HG02678 (cell line): ENCODE data around the gene HIC1.
A peak's percentile ranks its signal among the peaks of the same experiment; 100 is the strongest.

ENCODE experiments used
- ATAC-seq: cut with Tn5 transposase; IDR thresholded peaks from one replicate; pipeline ENCODE4 v1.9.1; 2021; ENCODE audit warnings: mild to moderate bottlenecking, moderate library complexity; ENCODE audit not compliant: unreplicated experiment

Gene HIC1

DNA sequence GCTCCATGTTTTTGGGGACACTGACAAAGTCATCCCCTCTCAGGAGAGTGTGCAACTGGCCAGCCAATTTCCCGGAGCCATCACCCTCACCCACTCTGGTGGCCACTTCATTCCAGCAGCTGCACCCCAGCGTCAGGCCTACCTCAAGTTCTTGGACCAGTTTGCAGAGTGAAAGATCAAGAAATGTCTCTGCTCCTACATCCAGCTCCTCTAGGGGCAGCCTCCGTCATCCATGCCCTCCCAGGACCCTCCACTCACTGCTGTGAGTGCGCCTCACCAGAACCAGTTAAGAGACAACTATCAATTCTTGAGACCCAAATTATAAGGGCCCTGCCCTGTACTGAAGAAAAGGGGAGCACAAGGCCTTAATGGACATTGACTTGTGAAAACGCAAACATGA, 12.0 kb upstream of the HIC1 start:
- no peak for ATAC-seq

DNA sequence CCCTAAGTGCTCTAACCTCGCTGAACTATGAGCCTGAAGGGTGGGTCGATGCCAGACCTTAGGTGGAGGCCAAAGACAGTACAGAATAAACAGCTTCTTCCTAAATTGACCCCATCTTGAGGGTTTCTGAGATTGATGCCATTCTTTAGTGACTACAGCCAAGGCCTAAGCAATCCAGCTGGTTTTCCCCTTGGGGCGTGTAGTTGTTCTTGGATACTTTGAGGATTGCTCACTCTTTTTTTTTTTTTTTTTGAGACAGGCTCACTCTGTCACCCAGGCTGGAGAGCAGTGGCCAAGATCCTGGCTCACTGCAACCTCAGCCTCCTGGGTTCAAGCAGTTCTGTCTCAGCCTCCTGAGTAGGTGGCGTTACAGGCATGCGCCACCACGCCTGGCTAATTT, 11.1 kb upstream of the HIC1 start:
- no peak for ATAC-seq

DNA sequence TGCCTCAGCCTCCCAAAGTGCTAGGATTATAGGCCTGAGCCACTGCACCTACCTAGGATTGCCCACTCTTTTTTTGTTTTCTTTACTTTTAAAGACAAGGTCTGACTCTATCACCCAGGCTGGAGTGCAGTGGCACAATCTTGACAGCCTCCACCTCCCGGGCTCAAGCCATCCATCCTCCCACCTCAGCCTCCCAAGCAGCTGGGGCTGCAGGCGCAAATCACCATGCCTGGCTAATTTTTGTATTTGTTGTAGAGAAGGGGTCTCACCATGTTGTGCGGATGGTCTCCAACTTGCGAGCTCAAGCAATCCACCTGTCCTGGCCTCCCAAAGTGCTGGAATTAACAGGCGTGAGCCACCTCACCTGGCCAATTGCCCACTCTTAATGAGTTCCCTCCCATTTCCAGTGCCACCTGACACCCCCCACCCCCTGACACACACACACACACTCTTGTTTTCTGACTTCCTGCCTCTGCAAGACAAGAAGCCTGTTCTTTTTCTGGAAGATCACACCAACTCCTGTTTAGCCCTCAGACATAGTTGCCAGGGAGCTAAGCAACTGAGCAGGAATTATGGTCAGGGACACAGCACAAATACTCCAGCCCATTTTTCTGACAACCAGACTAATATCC, 10.5 kb upstream of the HIC1 start:
- no peak for ATAC-seq

DNA sequence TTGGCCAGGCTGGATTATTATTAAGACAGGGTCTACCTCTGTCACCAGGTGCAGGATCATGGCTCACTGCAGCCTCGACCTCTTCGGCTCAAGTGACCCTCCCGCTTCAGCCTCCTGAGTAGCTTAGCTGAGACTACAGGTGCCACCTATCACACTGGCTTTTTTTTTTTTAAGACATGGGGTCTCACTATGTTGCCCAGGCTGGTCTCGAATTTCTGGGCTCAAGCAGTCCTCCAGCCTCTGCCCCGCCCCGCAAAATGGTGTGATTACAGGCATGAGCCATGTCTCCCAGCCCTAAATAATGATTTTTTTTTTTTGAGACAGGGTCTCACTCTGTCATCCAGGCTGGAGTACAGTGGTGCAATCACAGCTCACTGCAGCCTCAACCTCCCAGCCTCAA, 7.3 kb upstream of the HIC1 start:
- ATAC-seq, result no peak

GRCh38 chr17:2048805-2049204, 6.1 kb upstream of the HIC1 start:
- no peak for ATAC-seq

- ATAC-seq, result peak; percentile 55
Measured at GRCh38 chr17:2049333-2050299, 5.3 kb upstream of the HIC1 start.

GRCh38 chr17:2050300-2051060, 4.4 kb upstream of the HIC1 start:
- ATAC-seq, result peak; percentile 17

DNA sequence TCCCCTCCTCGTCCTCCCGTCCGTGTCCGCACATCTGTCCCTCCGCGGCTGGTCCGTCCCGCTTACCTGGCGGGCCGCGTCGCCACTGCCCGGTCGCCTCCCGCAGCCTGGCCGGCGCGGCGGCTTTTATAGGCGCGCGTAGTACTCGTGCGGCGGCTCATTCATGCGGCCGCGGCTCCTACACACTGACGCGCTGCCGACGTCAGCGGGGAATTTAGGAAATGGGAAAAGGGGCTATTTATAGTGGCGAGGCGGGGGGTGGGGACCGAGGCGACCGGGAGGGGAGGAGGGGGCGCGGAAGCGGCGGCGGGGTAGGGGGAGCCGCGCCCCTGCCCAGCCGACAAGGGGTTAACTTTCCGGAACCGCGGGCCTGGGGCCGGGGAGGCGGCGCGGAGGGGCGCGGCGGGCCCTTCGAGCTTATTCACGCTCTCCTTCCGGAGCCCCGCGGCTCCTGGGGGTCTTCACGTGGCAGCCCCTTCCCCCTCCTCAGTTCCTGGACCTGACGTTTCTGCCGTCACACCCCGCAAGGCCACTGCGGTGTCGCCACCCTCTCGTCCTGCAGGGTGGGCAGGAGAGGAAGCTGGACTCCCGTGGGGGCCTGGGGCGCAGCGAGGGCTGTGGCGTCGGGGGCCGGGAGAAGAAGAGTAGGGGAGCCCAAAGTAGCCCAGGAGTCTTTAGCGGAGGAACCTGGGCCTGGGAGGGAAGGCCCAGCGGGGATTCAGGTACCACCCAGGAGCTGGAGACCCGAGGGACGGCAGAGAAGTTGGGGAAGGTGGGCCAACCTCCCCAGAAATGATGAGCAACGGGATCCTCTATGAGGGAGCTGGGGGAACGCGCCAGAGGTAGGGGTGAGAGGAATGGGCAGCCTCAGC, 3.6 kb upstream of the HIC1 start:
- no peak for ATAC-seq

GRCh38 chr17:2051933-2052559, 2.9 kb upstream of the HIC1 start:
- no peak for ATAC-seq

- no peak for ATAC-seq
Measured at GRCh38 chr17:2053380-2054261, 1.3 kb upstream of the HIC1 start.

DNA sequence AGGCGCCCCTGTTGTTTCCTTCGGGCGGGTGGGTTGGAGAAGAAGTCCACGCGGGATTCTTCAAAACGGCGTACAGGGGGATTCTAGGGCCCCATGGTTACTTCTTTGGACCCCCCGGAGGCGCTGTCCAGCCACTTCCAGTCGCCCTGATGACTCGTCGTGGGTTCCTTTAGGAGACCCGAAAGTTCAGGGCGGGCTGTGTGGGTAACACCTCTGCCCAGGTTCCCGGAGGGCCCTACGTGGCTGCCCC, 716 bp upstream of the HIC1 start:
- ATAC-seq, result no peak

GRCh38 chr17:2055292-2056205, 646 bp downstream of the HIC1 start:
- ATAC-seq, result no peak

DNA sequence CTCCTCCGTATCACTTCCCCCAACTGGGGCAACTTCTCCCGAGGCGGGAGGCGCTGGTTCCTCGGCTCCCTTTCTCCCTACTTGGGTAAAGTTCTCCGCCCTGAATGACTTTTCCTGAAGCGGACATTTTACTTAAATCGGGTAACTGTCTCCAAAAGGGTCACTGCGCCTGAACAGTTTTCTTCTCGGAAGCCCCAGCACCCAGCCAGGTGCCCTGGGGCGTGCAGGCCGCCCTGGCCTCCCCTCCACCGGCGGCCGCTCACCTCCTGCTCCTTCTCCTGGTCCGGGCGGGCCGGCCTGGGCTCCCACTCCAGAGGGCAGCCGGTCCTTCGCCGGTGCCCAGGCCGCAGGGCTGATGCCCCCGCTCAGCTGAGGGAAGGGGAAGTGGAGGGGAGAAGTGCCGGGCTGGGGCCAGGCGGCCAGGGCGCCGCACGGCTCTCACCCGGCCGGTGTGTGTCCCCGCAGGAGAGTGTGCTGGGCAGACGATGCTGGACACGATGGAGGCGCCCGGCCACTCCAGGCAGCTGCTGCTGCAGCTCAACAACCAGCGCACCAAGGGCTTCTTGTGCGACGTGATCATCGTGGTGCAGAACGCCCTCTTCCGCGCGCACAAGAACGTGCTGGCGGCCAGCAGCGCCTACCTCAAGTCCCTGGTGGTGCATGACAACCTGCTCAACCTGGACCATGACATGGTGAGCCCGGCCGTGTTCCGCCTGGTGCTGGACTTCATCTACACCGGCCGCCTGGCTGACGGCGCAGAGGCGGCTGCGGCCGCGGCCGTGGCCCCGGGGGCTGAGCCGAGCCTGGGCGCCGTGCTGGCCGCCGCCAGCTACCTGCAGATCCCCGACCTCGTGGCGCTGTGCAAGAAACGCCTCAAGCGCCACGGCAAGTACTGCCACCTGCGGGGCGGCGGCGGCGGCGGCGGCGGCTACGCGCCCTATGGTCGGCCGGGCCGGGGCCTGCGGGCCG, 1.6 kb downstream of the HIC1 start:
- ATAC-seq, result no peak

- no peak for ATAC-seq
Measured at GRCh38 chr17:2057175-2057759, 2.4 kb downstream of the HIC1 start.

DNA sequence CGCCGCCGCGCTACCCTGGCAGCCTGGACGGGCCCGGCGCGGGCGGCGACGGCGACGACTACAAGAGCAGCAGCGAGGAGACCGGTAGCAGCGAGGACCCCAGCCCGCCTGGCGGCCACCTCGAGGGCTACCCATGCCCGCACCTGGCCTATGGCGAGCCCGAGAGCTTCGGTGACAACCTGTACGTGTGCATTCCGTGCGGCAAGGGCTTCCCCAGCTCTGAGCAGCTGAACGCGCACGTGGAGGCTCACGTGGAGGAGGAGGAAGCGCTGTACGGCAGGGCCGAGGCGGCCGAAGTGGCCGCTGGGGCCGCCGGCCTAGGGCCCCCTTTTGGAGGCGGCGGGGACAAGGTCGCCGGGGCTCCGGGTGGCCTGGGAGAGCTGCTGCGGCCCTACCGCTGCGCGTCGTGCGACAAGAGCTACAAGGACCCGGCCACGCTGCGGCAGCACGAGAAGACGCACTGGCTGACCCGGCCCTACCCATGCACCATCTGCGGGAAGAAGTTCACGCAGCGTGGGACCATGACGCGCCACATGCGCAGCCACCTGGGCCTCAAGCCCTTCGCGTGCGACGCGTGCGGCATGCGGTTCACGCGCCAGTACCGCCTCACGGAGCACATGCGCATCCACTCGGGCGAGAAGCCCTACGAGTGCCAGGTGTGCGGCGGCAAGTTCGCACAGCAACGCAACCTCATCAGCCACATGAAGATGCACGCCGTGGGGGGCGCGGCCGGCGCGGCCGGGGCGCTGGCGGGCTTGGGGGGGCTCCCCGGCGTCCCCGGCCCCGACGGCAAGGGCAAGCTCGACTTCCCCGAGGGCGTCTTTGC, 3.1 kb downstream of the HIC1 start:
- ATAC-seq, result no peak
